ENCODE results near the gene C11orf68. TPM values are rescaled to one million over a fixed set of nuclear protein-coding genes. Genes with fewer than 3 reads are reported as not detected.

The C11orf68 gene
- total RNA-seq, 4 donors from 2014 or later: 11.5 to 53.0 (median 29.7) TPM

- TF ChIP-seq CTCF (IDR thresholded peaks at IDR 0.05) (no peak), POLR2A (IDR thresholded peaks at IDR 0.05) (no peak)
- intact Hi-C loops (cut with DNase I; ENCODE audit: low total_unique reads): no loop called here
- H3K9me3 ChIP-seq: no peaks in the 10 kb centered on the region
- peak overlapping the region; percentile 55 to 88 for H3K4me3 ChIP-seq
- H3K4me1 ChIP-seq: peaks cover 4 to 17% of the 10 kb centered on the region in 2 donors
- H3K27ac ChIP-seq: peak overlapping the region; percentile 96 to 97
- no peaks in the 10 kb centered on the region for H3K36me3 ChIP-seq
- H3K27me3 ChIP-seq: no peaks in the 10 kb centered on the region
- no peak for DNase-seq
Measured at GRCh38 chr11:65887723-65888162, 31.1 kb downstream of the C11orf68 start.

DNA sequence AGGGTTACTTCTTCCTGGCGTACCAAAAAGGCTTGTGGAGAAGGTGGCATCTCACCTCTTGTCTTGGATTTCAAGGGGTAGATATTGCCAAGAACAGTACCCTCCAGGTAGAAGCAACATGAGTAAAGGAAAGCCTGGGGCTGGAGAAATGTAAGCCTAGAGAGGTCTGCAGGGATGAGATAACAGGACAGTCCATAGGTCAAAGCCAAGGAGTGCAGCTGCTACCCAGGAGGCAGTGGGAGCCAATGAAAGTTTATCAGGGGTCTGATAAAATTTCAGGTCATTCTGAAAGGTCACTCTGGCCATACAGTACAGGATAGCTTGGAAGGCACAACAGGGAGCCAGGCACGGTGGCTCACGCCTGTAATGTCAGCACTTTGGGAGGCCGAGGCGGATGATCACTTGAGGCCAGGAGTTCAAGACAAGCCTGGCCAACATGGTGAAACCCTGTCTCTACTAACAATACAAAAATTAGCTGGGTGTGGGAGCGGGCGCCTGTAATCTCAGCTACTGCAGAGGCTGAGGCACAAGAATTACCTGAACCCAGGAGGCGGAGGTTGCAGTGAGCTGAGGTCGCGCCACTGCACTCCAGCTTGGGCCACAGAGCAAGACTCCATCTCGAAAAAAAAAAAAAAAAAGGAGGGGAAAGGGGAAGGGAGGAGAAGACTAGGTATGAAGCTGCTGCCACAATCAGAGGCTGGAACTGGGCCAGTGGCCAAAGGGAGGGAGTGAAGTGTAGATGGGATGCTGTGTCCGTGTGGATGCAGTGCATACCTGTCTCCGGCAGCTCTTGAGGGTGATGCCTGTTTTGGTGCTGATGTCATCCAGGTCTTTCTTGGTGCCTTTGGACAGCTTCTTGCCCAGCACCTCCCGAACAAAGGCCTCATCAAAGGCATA is 31.8 kb downstream of the C11orf68 start:
- peak overlapping the region; percentile 55 to 88 for H3K4me3 ChIP-seq
- H3K27me3 ChIP-seq: no peaks in the 10 kb centered on the region
- peak in 1 of 2 donors; percentile 52 for DNase-seq
- H3K4me1 ChIP-seq: peaks cover 4 to 10% of the 10 kb centered on the region in 2 donors
- no peak for TF ChIP-seq CTCF (IDR thresholded peaks at IDR 0.05)
- TF ChIP-seq POLR2A (IDR thresholded peaks at IDR 0.05): no peak
- no peaks in the 10 kb centered on the region for H3K36me3 ChIP-seq
- intact Hi-C loops (cut with DNase I; ENCODE audit: low total_unique reads): no loop called here
- H3K27ac ChIP-seq: peak overlapping the region; percentile 96 to 97
- H3K9me3 ChIP-seq: no peaks in the 10 kb centered on the region

DNA sequence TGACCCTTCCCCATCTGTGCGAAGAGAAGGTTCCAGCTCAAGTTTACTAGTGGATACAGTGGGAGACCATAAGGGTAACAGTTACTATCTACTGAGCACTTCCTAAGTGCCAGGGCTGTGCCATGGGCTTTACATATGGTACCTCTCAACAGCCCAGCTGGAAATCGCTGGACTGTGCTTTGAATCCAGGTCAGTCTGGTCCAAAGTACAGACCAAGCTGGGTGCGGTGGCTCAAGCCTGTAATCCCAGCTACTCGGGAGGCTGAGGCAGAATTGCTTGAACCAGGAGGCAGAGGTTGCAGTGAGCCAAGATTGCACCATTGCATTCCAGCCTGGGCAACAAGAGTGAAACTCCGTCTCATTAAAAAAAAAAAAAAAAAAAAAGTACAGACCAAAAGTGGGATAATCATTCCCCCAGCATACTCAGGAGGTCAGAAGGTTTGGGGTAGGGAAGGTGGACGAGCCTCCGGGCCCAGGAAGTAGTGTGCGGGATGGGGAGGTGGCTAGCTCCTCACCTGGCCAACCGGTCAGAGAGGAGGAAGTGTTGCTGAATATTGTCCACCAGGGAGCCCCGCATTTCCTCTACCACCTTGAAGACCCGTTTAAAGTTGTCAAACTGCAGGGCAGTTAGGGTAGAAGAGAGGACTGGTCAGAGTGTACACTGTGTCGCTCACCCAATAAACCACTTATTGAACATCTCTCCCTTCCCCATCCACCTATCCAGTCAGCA is 32.9 kb downstream of the C11orf68 start:
- TF ChIP-seq CTCF (IDR thresholded peaks at IDR 0.05) (no peak), POLR2A (IDR thresholded peaks at IDR 0.05) (no peak)
- intact Hi-C loops (cut with DNase I; ENCODE audit: low total_unique reads): no loop called here
- H3K9me3 ChIP-seq: no peaks in the 10 kb centered on the region
- no peak overlapping the region for H3K4me3 ChIP-seq
- no peaks in the 10 kb centered on the region for H3K36me3 ChIP-seq
- H3K27ac ChIP-seq: no peak overlapping the region
- no peak for DNase-seq
- H3K27me3 ChIP-seq: no peaks in the 10 kb centered on the region
- H3K4me1 ChIP-seq: peaks cover 4 to 9% of the 10 kb centered on the region in 2 donors

- H3K27me3 ChIP-seq: no peaks in the 10 kb centered on the region
- H3K4me1 ChIP-seq: peaks cover 4 to 9% of the 10 kb centered on the region in 2 donors
- peak overlapping the region in 1 of 2 donors; percentile 38 for H3K27ac ChIP-seq
- H3K4me3 ChIP-seq: no peak overlapping the region
- intact Hi-C loops (cut with DNase I; ENCODE audit: low total_unique reads): no loop called here
- no peaks in the 10 kb centered on the region for H3K36me3 ChIP-seq
- H3K9me3 ChIP-seq: no peaks in the 10 kb centered on the region
- TF ChIP-seq POLR2A (IDR thresholded peaks at IDR 0.05) (no peak), CTCF (IDR thresholded peaks at IDR 0.05) (no peak)
- DNase-seq: no peak
Measured at GRCh38 chr11:65885231-65885630, 33.6 kb downstream of the C11orf68 start.

GRCh38 chr11:65884716-65885092 is 34.2 kb downstream of the C11orf68 start:
- no peaks in the 10 kb centered on the region for H3K36me3 ChIP-seq
- no peaks in the 10 kb centered on the region for H3K27me3 ChIP-seq
- TF ChIP-seq CTCF (IDR thresholded peaks at IDR 0.05) (peak; percentile 97 to 99 (median 98)), POLR2A (IDR thresholded peaks at IDR 0.05) (no peak)
- peaks cover 4 to 9% of the 10 kb centered on the region in 2 donors for H3K4me1 ChIP-seq
- H3K9me3 ChIP-seq: no peaks in the 10 kb centered on the region
- H3K27ac ChIP-seq: peak overlapping the region; percentile 24 to 38
- intact Hi-C loops (cut with DNase I; ENCODE audit: low total_unique reads): loop anchor here (5.0 kb wide), 1 partner anchor 103 kb away; no protein-coding TSS in a partner anchor
- no peak overlapping the region for H3K4me3 ChIP-seq
- peak; percentile 68 to 73 for DNase-seq

All from uterus (tissue), 4 donors.